Stimulated activated CD4-positive, alpha-beta T cell treated with anti-CD3 and anti-CD28 coated beads, Interleukin-1b, Interleukin-23, amount 100 ng/mL, for 4 hours (primary cell): Measurements from ENCODE around the gene CERS6.

Experiments used
- DNase-seq, 2 donors: peaks; one replicate each; pipeline ENCODE4 v3.0.0-alpha.2; 2020; ENCODE audit warnings: low read depth in 2 of 2

The CERS6 gene

GRCh38 chr2:168530982-168531622 lies 75.0 kb downstream of the CERS6 start:
- no peak for DNase-seq

- DNase-seq = no peak
These were observed 78.9 kb downstream of the CERS6 start for GRCh38 chr2:168534926-168535325.

DNA sequence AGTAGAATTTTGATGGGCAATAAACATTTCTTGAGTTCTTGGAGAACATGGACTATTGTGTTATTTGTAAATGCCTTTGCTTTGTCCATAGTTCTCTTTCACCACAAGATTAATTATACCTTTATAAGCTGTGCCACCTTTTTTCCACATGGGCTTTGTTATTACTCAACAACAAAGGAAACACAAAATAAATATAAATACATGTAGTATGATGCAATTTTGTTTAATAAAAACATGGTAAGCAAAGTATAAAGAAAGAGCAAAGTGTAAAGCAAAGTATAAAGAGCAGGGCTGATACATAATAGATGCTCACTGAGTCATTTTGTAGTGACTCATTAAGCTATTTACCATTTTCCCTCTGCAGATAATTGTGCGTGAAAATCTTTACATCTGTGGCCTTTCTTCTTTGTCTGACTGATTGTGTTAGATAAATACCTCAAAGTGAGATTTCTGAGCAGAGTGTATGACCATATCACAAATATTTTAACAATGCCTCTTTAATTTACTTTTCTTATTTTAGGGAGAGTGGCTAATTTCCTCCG lies 80.9 kb downstream of the CERS6 start:
- DNase-seq = no peak

DNA sequence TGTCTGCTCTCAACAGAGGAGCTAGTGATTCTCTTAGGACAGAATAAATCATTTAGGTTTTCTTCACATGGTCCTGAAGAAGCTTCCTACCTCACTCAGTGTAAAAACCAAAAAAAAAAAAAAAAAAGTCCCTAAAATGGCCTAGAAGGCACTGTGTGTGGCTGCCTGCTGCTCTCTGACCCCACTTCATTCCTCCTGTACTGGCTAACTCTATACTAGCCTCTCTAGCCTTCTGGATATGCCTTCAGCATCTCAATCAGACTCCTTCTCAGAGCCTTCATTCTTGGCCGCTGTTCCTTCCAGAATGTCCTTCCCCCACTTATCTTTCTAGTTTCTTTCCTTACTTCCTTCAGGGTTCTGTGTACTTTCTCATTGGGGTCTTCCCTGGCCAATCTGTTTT lies 82.1 kb downstream of the CERS6 start:
- DNase-seq = no peak

DNA sequence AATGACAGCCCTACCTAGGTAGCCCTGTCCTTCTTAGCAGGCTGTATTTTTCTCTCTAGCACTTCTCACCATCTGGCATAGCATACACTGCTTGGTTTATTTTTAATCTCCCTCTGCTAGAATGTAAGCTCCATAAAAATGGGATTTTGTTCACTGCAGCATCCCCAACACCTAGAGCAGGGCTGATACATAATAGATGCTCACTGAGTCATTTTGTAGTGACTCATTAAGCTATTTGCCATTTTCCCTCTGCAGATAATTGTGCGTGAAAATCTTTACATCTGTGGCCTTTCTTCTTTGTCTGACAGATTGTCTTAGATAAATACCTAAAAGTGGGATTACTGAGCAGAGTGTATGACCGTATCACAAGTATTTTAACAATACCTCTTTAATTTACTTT lies 82.5 kb downstream of the CERS6 start:
- DNase-seq = no peak

GRCh38 chr2:168539945-168540344 lies 83.9 kb downstream of the CERS6 start:
- DNase-seq = no peak

GRCh38 chr2:168541858-168542257 lies 85.8 kb downstream of the CERS6 start:
- DNase-seq = no peak

DNA sequence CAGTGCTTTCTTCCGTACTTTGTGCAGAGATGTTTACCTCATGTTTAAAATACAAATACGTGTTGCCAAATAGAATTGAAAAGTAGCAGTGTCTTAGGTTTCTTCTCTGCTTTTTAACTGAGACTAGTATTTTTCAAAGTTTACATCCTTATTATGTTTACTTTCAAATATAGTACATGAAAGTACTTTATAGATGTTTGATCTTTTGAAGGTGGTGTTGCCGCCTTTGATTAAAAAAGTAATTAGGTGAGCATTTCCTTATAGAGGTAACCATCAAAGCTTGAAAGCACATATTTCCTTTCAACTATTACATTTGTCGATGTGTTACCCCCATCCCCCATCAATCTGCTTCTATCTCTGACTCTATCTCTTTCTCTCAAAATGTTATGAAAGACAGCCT lies 87.0 kb downstream of the CERS6 start:
- DNase-seq = no peak

DNA sequence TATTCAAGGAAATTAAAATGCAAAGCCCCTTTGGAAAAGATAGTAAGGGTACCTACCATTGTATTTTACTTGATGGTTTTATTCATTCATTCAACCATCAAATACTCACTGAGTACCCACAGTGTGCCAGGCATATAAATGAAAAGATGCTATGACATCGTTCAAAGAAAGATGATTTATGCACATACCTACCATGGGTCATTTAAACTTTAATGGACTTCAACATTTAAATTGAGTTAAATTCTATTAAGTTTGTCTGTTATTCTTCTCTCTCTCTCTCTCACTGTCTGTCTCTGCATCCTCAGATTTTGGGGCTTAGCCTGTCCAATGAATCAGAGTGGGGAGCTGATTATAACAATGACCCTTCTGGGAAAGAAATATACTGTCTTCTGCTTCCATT lies 87.9 kb downstream of the CERS6 start:
- no peak for DNase-seq

- DNase-seq = no peak
These were observed 89.5 kb downstream of the CERS6 start for GRCh38 chr2:168545439-168546082.

- no peak for DNase-seq
These were observed 94.6 kb downstream of the CERS6 start for GRCh38 chr2:168550670-168551069.

- no peak for DNase-seq
These were observed 96.4 kb downstream of the CERS6 start for GRCh38 chr2:168552450-168552856.

- DNase-seq = no peak
These were observed 99.2 kb downstream of the CERS6 start for GRCh38 chr2:168555283-168555682.

DNA sequence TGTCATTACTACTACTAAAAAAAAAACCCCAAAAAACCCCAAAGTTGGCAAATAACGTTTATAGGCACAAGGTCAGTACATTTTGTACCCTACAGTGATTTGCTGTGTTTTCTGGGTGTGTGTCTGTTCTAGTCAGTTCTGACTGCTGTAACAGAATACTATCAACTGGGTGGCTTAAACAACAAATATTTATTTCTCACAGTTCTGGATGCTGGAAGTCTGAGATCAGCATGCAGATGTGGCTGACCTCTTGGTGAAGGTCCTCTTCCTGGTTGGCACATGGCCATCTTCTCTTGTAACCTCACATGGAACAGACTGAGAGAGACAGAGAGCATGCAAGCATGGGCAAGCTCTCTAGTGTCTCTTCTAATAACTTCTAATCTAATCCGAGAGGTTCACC lies 103.1 kb downstream of the CERS6 start:
- no peak for DNase-seq

GRCh38 chr2:168560817-168561499 lies 104.9 kb downstream of the CERS6 start:
- DNase-seq = no peak

DNA sequence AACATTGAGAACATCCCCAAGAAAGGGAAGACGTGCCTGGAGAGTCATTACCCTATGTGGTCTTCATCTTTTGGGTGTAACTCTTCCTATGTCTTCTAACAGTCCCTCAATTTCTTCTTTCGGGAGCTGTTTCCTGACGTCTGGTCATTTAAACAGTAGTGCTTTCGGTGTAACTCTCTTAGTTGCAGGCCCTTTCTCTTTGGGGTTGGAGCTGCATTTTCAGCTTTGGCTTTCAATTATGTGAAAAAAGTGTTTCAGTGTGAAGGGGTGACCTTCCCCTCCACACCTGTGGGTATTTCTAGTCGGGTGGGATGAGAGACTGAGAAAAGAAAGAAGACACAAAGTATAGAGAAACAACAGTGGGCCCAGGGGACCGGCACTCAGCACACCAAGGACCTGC lies 105.9 kb downstream of the CERS6 start:
- no peak for DNase-seq

- DNase-seq = no peak
These were observed 106.9 kb downstream of the CERS6 start for GRCh38 chr2:168562971-168563370.

GRCh38 chr2:168564641-168565040 lies 108.6 kb downstream of the CERS6 start:
- no peak for DNase-seq

DNA sequence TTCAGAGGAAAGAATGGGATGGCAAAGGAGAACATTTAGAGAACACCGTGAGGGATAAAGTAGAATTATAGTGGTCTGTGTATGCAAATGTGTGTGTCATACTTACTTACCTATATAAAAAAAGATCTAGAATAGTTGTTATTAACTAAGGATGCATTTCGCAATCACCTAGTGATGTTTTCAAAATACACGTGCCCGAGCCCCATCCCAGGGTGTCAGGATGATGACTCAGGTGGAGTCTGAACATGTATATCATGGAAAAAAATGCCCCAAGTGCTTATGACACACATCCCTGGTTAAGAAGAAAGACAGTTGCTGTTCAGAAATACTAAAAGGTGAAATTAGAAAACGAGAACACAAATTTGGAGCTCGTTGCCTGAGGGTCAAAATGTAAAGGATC lies 109.0 kb downstream of the CERS6 start:
- DNase-seq = no peak

- DNase-seq = no peak
These were observed 109.4 kb downstream of the CERS6 start for GRCh38 chr2:168565512-168565911.

DNA sequence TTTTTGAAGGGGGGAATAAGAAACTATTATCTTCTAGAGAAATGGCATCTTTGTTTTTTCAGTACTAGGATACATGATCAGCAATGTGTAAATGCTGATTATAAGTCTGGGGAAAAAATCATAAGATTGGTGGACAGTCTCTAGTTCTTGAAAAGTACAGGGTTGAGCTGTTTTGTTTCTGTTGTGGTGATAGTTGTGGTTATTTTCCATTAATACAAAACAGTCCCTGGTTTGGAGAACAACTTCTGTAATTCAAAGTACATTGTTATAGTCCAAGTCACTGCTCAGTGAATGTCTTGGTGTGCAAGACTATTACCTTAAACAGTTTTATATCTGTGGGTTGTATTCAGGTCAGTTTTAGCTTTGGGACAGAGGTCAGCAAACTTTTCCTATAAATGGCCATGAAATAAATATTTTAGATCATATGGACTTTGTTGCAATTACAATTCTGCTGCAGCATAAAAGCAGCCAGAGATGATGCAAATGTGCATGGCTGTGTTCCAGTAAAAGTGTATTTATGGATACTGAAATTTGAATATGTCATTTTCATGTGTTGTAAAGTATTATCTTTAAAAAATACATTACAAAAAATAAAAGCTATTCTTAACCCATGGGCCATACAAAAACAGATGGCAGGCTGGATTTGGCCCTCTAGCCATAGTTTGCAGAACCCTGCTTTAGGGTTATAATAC lies 111.0 kb downstream of the CERS6 start:
- DNase-seq = no peak

- no peak for DNase-seq
These were observed 111.8 kb downstream of the CERS6 start for GRCh38 chr2:168567836-168568235.
